ENCODE results near the gene POLR2J. TPM values are rescaled to one million over a fixed set of nuclear protein-coding genes. Genes with fewer than 3 reads are reported as not detected.
A peak's percentile ranks its signal among the peaks of the same experiment; 100 is the strongest.

The POLR2J gene
- total and polyA plus RNA-seq, 2 donors: 67.1 to 76.0 TPM

- DNase-seq (ENCODE audit: low read depth in 6 of 9, low spot score in 9 of 9): peak in 2 of 9 donors; percentile 51 to 59
- Histone ChIP-seq H3K9me3 (ENCODE audit: control insufficient read depth in 2 of 2, insufficient read depth in 1 of 2, low read length in 1 of 2) (peaks cover 0 to 3% of the 10 kb centered on the region in 2 donors), H3K27me3 (ENCODE audit: control insufficient read depth in 2 of 2, insufficient read depth in 1 of 2, low read length in 1 of 2) (no peaks in the 10 kb centered on the region), H3K4me3 (ENCODE audit: low read length in 2 of 2) (no peak overlapping the region), H3K27ac (ENCODE audit: low read depth in 1 of 2, low read length in 1 of 2) (no peak overlapping the region), H3K4me1 (ENCODE audit: control insufficient read depth in 2 of 2, insufficient read depth in 2 of 2, low read length in 2 of 2) (peaks cover 0 to 6% of the 10 kb centered on the region in 2 donors), H3K36me3 (ENCODE audit: control insufficient read depth in 2 of 2, insufficient read depth in 2 of 2, low read length in 1 of 2) (peaks cover 28 to 29% of the 10 kb centered on the region in 2 donors)
- 85% methylated on average over 6 of the region's 6 CpGs for WGBS
These were observed 28.5 kb downstream of the POLR2J start for GRCh38 chr7:102450242-102450641.

DNA sequence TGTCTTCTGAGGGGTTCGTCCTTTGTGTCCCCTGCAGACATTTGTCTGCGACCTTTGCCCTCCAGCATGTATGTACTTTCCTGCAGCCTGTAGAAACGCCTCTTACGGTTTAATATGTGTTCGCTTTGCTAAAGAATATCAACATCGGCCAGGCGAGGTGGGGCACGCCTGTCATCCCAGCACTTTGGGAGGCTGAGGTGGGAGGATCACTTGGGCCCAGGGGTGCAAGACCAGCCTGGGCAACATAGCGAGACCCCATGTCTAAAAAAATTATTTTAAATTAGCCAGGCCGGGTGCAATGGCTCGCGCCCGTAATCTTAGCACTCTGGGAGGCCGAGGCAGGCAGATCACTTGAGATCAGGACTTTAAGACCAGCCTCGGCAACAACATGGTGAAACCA is 29.6 kb downstream of the POLR2J start:
- Histone ChIP-seq H3K4me3 (ENCODE audit: low read length in 2 of 2) (no peak overlapping the region), H3K27me3 (ENCODE audit: control insufficient read depth in 2 of 2, insufficient read depth in 1 of 2, low read length in 1 of 2) (no peaks in the 10 kb centered on the region), H3K4me1 (ENCODE audit: control insufficient read depth in 2 of 2, insufficient read depth in 2 of 2, low read length in 2 of 2) (peaks cover 0 to 6% of the 10 kb centered on the region in 2 donors), H3K36me3 (ENCODE audit: control insufficient read depth in 2 of 2, insufficient read depth in 2 of 2, low read length in 1 of 2) (peaks cover 29 to 32% of the 10 kb centered on the region in 2 donors), H3K9me3 (ENCODE audit: control insufficient read depth in 2 of 2, insufficient read depth in 1 of 2, low read length in 1 of 2) (peaks cover 0 to 3% of the 10 kb centered on the region in 2 donors), H3K27ac (ENCODE audit: low read depth in 1 of 2, low read length in 1 of 2) (no peak overlapping the region)
- 98% methylated on average over 15 of the region's 15 CpGs for WGBS
- DNase-seq (ENCODE audit: low read depth in 6 of 9, low spot score in 9 of 9): no peak

GRCh38 chr7:102447311-102447710 is 31.4 kb downstream of the POLR2J start:
- Histone ChIP-seq H3K27ac (ENCODE audit: low read depth in 1 of 2, low read length in 1 of 2) (no peak overlapping the region), H3K36me3 (ENCODE audit: control insufficient read depth in 2 of 2, insufficient read depth in 2 of 2, low read length in 1 of 2) (peaks cover 29 to 32% of the 10 kb centered on the region in 2 donors), H3K4me3 (ENCODE audit: low read length in 2 of 2) (no peak overlapping the region), H3K4me1 (ENCODE audit: control insufficient read depth in 2 of 2, insufficient read depth in 2 of 2, low read length in 2 of 2) (peaks cover 0 to 10% of the 10 kb centered on the region in 2 donors), H3K27me3 (ENCODE audit: control insufficient read depth in 2 of 2, insufficient read depth in 1 of 2, low read length in 1 of 2) (no peaks in the 10 kb centered on the region), H3K9me3 (ENCODE audit: control insufficient read depth in 2 of 2, insufficient read depth in 1 of 2, low read length in 1 of 2) (peaks cover 0 to 3% of the 10 kb centered on the region in 2 donors)
- no peak for DNase-seq (ENCODE audit: low read depth in 6 of 9, low spot score in 9 of 9)
- 98% methylated on average over 14 of the region's 14 CpGs for WGBS

- DNase-seq (ENCODE audit: low read depth in 6 of 9, low spot score in 9 of 9): no peak
- Histone ChIP-seq H3K36me3 (ENCODE audit: control insufficient read depth in 2 of 2, insufficient read depth in 2 of 2, low read length in 1 of 2) (peaks cover 34 to 39% of the 10 kb centered on the region in 2 donors), H3K4me3 (ENCODE audit: low read length in 2 of 2) (no peak overlapping the region), H3K9me3 (ENCODE audit: control insufficient read depth in 2 of 2, insufficient read depth in 1 of 2, low read length in 1 of 2) (peaks cover 0 to 6% of the 10 kb centered on the region in 2 donors), H3K4me1 (ENCODE audit: control insufficient read depth in 2 of 2, insufficient read depth in 2 of 2, low read length in 2 of 2) (peaks cover 0 to 14% of the 10 kb centered on the region in 2 donors), H3K27ac (ENCODE audit: low read depth in 1 of 2, low read length in 1 of 2) (no peak overlapping the region), H3K27me3 (ENCODE audit: control insufficient read depth in 2 of 2, insufficient read depth in 1 of 2, low read length in 1 of 2) (no peaks in the 10 kb centered on the region)
- 97% methylated on average over 41 of the region's 41 CpGs for WGBS
These were observed 32.1 kb downstream of the POLR2J start for GRCh38 chr7:102446387-102447156.

- Histone ChIP-seq H3K27ac (ENCODE audit: low read depth in 1 of 2, low read length in 1 of 2) (no peak overlapping the region), H3K9me3 (ENCODE audit: control insufficient read depth in 2 of 2, insufficient read depth in 1 of 2, low read length in 1 of 2) (peaks cover 0 to 6% of the 10 kb centered on the region in 2 donors), H3K27me3 (ENCODE audit: control insufficient read depth in 2 of 2, insufficient read depth in 1 of 2, low read length in 1 of 2) (no peaks in the 10 kb centered on the region), H3K4me3 (ENCODE audit: low read length in 2 of 2) (no peak overlapping the region), H3K4me1 (ENCODE audit: control insufficient read depth in 2 of 2, insufficient read depth in 2 of 2, low read length in 2 of 2) (peaks cover 0 to 23% of the 10 kb centered on the region in 2 donors), H3K36me3 (ENCODE audit: control insufficient read depth in 2 of 2, insufficient read depth in 2 of 2, low read length in 1 of 2) (peaks cover 34 to 40% of the 10 kb centered on the region in 2 donors)
- WGBS: 81% methylated on average over 2 of the region's 2 CpGs
- no peak for DNase-seq (ENCODE audit: low read depth in 6 of 9, low spot score in 9 of 9)
These were observed 33.0 kb downstream of the POLR2J start for GRCh38 chr7:102445674-102446071.

- H3K27ac ChIP-seq (ENCODE audit: low read depth in 1 of 2, low read length in 1 of 2): no peak overlapping the region
These were observed 33.6 kb downstream of the POLR2J start for GRCh38 chr7:102444961-102445673.

DNA sequence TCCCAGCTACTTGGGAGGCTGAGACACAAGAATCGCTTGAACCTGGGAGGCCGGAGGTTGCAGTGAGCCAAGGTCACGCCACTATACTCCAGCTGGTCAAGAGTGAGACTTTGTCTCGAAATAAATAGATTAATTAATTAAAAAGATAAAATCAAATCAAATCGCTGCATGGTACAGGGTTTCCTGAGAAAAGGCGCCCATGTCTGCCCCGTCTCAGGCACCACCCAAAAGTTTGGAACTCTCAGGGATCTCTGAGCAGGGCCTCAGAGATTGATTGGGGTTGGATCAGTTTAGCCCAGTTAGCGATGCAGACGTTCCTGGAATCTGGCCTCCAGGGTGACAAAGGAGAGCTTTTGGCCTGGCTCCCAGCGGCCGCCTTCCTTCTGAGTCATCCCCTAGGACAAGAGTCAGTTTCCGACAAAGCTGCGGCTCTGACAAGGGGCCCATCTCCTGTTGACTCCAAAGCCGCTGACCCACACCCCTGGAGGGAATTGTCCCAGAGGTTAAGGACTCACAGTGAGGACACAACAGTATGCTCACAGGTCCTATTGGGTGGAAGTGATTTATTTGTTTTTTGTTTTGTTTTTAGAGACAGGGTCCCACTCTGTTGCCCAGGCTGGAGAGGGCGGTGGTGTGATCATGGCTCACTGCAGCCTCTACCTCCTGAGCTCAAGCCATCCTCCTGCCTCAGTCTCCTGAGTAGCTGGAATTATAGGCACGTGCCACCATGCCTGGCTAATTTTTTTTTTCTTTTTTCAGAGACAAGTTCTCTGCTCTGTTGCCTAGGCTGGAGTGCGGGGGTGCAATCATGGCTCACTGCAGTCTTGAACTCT is 38.5 kb downstream of the POLR2J start:
- Histone ChIP-seq H3K27ac (ENCODE audit: low read depth in 1 of 2, low read length in 1 of 2) (no peak overlapping the region), H3K27me3 (ENCODE audit: control insufficient read depth in 2 of 2, insufficient read depth in 1 of 2, low read length in 1 of 2) (no peaks in the 10 kb centered on the region)
- 97% methylated on average over 17 of the region's 17 CpGs for WGBS

More at GRCh38 chr7:102444961-102445673, 33.6 kb downstream of the POLR2J start:
- H3K36me3 ChIP-seq (ENCODE audit: control insufficient read depth in 2 of 2, insufficient read depth in 2 of 2, low read length in 1 of 2): peaks cover 39 to 43% of the 10 kb centered on the region in 2 donors
- no peak overlapping the region for H3K4me3 ChIP-seq (ENCODE audit: low read length in 2 of 2)
- H3K4me1 ChIP-seq (ENCODE audit: control insufficient read depth in 2 of 2, insufficient read depth in 2 of 2, low read length in 2 of 2): peaks cover 0 to 28% of the 10 kb centered on the region in 2 donors
- DNase-seq (ENCODE audit: low read depth in 6 of 9, low spot score in 9 of 9): no peak
- WGBS: 96% methylated on average over 17 of the region's 17 CpGs
- peaks cover 0 to 6% of the 10 kb centered on the region in 2 donors for H3K9me3 ChIP-seq (ENCODE audit: control insufficient read depth in 2 of 2, insufficient read depth in 1 of 2, low read length in 1 of 2)
- H3K27me3 ChIP-seq (ENCODE audit: control insufficient read depth in 2 of 2, insufficient read depth in 1 of 2, low read length in 1 of 2): no peaks in the 10 kb centered on the region

GRCh38 chr7:102436118-102436517 is 42.6 kb downstream of the POLR2J start:
- 97% methylated on average over 10 of the region's 10 CpGs for WGBS
- no peak for DNase-seq (ENCODE audit: low read depth in 6 of 9, low spot score in 9 of 9)
- Histone ChIP-seq H3K4me1 (ENCODE audit: control insufficient read depth in 2 of 2, insufficient read depth in 2 of 2, low read length in 2 of 2) (peaks cover 20 to 63% of the 10 kb centered on the region in 2 donors), H3K27me3 (ENCODE audit: control insufficient read depth in 2 of 2, insufficient read depth in 1 of 2, low read length in 1 of 2) (no peaks in the 10 kb centered on the region), H3K4me3 (ENCODE audit: low read length in 2 of 2) (no peak overlapping the region), H3K9me3 (ENCODE audit: control insufficient read depth in 2 of 2, insufficient read depth in 1 of 2, low read length in 1 of 2) (peaks cover 0 to 4% of the 10 kb centered on the region in 2 donors), H3K27ac (ENCODE audit: low read depth in 1 of 2, low read length in 1 of 2) (no peak overlapping the region), H3K36me3 (ENCODE audit: control insufficient read depth in 2 of 2, insufficient read depth in 2 of 2, low read length in 1 of 2) (peaks cover 25 to 28% of the 10 kb centered on the region in 2 donors)

More for the DNA sequence above, 38.5 kb downstream of the POLR2J start:
- H3K9me3 ChIP-seq (ENCODE audit: control insufficient read depth in 2 of 2, insufficient read depth in 1 of 2, low read length in 1 of 2): peaks cover 0 to 8% of the 10 kb centered on the region in 2 donors
- H3K36me3 ChIP-seq (ENCODE audit: control insufficient read depth in 2 of 2, insufficient read depth in 2 of 2, low read length in 1 of 2): peaks cover 35 to 38% of the 10 kb centered on the region in 2 donors
- DNase-seq (ENCODE audit: low read depth in 6 of 9, low spot score in 9 of 9): no peak
- H3K4me1 ChIP-seq (ENCODE audit: control insufficient read depth in 2 of 2, insufficient read depth in 2 of 2, low read length in 2 of 2): peaks cover 0 to 43% of the 10 kb centered on the region in 2 donors
- H3K4me3 ChIP-seq (ENCODE audit: low read length in 2 of 2): no peak overlapping the region
